Neural cell (in vitro differentiated cells): ENCODE results near the gene MMP24. TPM values are rescaled to one million over a fixed set of nuclear protein-coding genes. Genes with fewer than 3 reads are reported as not detected.

ENCODE experiments used
- H2AFZ ChIP-seq: fragments of 200-600, 300-800 bp; sonication (generic), shearing (Covaris generic); 2 replicates; pipeline ENCODE4 v1.6.0; 2014; ENCODE audit warnings: low read depth, mild to moderate bottlenecking, antibody characterized with exemption, low read length, moderate library complexity
- H3F3A ChIP-seq: fragments of 200-600 bp; shearing (Covaris generic); 2 replicates; pipeline ENCODE4 v1.6.1; 2016; ENCODE audit warnings: mild to moderate bottlenecking, moderate library complexity, mixed read lengths, antibody characterized with exemption, low read length; ENCODE audit not compliant: insufficient read depth, poor library complexity, severe bottlenecking
- H3K27ac ChIP-seq: fragments of 200-600, 300-800 bp; sonication (generic), shearing (Covaris generic); 2 replicates; pipeline ENCODE4 v1.5.1; 2014; ENCODE audit warnings: mild to moderate bottlenecking, low read length, moderate library complexity
- H3K27me3 ChIP-seq: fragments of 300-800, 200-600 bp; sonication (generic), shearing (Covaris generic); 2 replicates; pipeline ENCODE4 v1.6.0; 2014; ENCODE audit warnings: mild to moderate bottlenecking, low read depth, low read length, moderate library complexity; ENCODE audit not compliant: insufficient read depth
- H3K36me3 ChIP-seq: fragments of 300-800, 200-600 bp; sonication (generic), shearing (Covaris generic); 2 replicates; pipeline ENCODE4 v1.5.1; 2014; ENCODE audit warnings: mild to moderate bottlenecking, antibody characterized with exemption, low read length, moderate library complexity; ENCODE audit not compliant: insufficient read depth
- H3K4me2 ChIP-seq: fragments of 300-800, 200-600 bp; sonication (generic), shearing (Covaris generic); 2 replicates; pipeline ENCODE4 v1.6.0; 2014; ENCODE audit warnings: mild to moderate bottlenecking, low read length
- H3K4me3 ChIP-seq: fragments of 300-800, 200-600 bp; sonication (generic), shearing (Covaris generic); 2 replicates; pipeline ENCODE4 v1.5.1; 2014; ENCODE audit warnings: mild to moderate bottlenecking, low read length, moderate library complexity
- H3K79me2 ChIP-seq: fragments of 200-600 bp; shearing (Covaris generic); replicated peaks from 2 replicates; pipeline ENCODE4 v1.6.0; 2014; ENCODE audit warnings: mild to moderate bottlenecking, low read length, moderate library complexity; ENCODE audit not compliant: insufficient read depth
- H3K9ac ChIP-seq: fragments of 300-800, 200-600 bp; sonication (generic), shearing (Covaris generic); 2 replicates; pipeline ENCODE4 v1.6.1; 2016; ENCODE audit warnings: mild to moderate bottlenecking, low read length, mixed read lengths
- H3K9me2 ChIP-seq: fragments of 200-600 bp; shearing (Covaris generic); 2 replicates; pipeline ENCODE4 v1.6.1; 2016; ENCODE audit warnings: mild to moderate bottlenecking, low read length, mixed read lengths; ENCODE audit not compliant: insufficient read depth
- H3K9me3 ChIP-seq: fragments of 200-600, 300-800 bp; sonication (generic), shearing (Covaris generic); 2 replicates; pipeline ENCODE4 v1.6.1; 2016; ENCODE audit warnings: mild to moderate bottlenecking, mixed run types, low read length, moderate library complexity, mixed read lengths
- H4K20me1 ChIP-seq: fragments of 200-600 bp; shearing (Covaris generic); 2 replicates; pipeline ENCODE4 v1.6.1; 2016; ENCODE audit warnings: mild to moderate bottlenecking, mixed run types; ENCODE audit not compliant: insufficient read depth
- EP300 ChIP-seq: fragments of 450-650 bp; conservative IDR thresholded peaks from 2 replicates; pipeline ENCODE4 v1.6.1; 2014; ENCODE audit warnings: antibody characterized with exemption, mild to moderate bottlenecking, moderate library complexity; ENCODE audit not compliant: poor library complexity, severe bottlenecking
- EZH2 ChIP-seq: fragments of 200-600, 300-800 bp; shearing (Covaris generic), sonication (generic); IDR thresholded peaks from 2 replicates; pipeline ENCODE4 v1.6.1; 2014; ENCODE audit warnings: antibody characterized with exemption, low read length, borderline replicate concordance, mild to moderate bottlenecking; ENCODE audit not compliant: insufficient read depth, poor library complexity, severe bottlenecking
- MXI1 ChIP-seq: fragments of 450-650 bp; conservative IDR thresholded peaks from 2 replicates; pipeline ENCODE4 v1.6.1; 2014; ENCODE audit warnings: antibody characterized with exemption, mild to moderate bottlenecking; ENCODE audit not compliant: poor library complexity, severe bottlenecking
- POLR2AphosphoS5 ChIP-seq: IDR thresholded peaks from 2 replicates; pipeline ENCODE4 v1.6.1; 2012
- RAD21 ChIP-seq: fragments of 450-650 bp; conservative IDR thresholded peaks from 2 replicates; pipeline ENCODE4 v1.6.1; 2014; ENCODE audit warnings: antibody characterized with exemption, mild to moderate bottlenecking, moderate library complexity
- SMC3 ChIP-seq: fragments of 450-650 bp; conservative IDR thresholded peaks from 2 replicates; pipeline ENCODE4 v1.6.1; 2014; ENCODE audit warnings: antibody characterized with exemption, mild to moderate bottlenecking, moderate library complexity; ENCODE audit not compliant: poor library complexity
- TAF1 ChIP-seq: IDR thresholded peaks from 2 replicates; pipeline ENCODE4 v1.6.1; 2012; ENCODE audit warnings: low read depth
- polyA plus RNA-seq: library from polyadenylated mRNA; depleted of rRNA; stranded (reverse); fragments of >200 nt; gene quantifications from 2 replicates; pipeline ENCODE4 v1.2.3, GENCODE V29; 2014
- TF ChIP-seq, protein P1 (sequence below): IDR thresholded peaks from 2 replicates; pipeline ENCODE4 v1.6.1; 2012; ENCODE audit warnings: borderline replicate concordance
- TF ChIP-seq, protein P2 (sequence below): fragments of 450-650 bp; IDR thresholded peaks from 2 replicates; pipeline ENCODE4 v1.5.1; 2014; ENCODE audit warnings: antibody characterized with exemption, mild to moderate bottlenecking, moderate library complexity; ENCODE audit not compliant: poor library complexity, severe bottlenecking

MMP24 gene
- polyA plus RNA-seq, 1 donor from 2014 or later, result 57.4 TPM

DNA sequence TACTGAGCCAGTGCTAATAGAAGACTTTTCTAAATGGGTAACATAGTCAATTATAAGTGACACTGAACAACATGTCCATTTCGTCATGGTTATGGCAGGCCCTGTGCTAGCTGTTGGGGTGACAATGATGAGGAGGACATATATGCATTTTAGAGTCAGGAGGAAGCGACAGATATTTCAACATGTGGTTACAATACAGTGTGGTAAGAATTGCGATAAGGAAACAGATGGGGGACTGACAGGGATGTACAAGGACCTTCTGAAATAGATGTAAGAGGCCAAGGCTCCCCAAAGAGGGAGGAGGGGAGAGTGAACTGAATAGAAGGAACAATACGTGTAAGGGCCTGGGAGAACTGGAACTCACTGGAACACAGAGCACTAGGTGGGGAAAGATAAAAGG, 11.7 kb downstream of the MMP24 start:
- Histone ChIP-seq H2AFZ (no peak overlapping the region), H3K27ac (no peak overlapping the region), H3K27me3 (no peaks in the 10 kb centered on the region), H3K9ac (no peak overlapping the region), H3K9me3 (no peaks in the 10 kb centered on the region), H3F3A (no peaks in the 10 kb centered on the region), H3K79me2 (no peaks in the 10 kb centered on the region), H4K20me1 (no peaks in the 10 kb centered on the region), H3K9me2 (no peaks in the 10 kb centered on the region), H3K4me3 (no peak overlapping the region), H3K4me2 (no peak overlapping the region), H3K36me3 (no peaks in the 10 kb centered on the region)
- TF ChIP-seq EP300 (no peak), POLR2AphosphoS5 (no peak)

GRCh38 chr20:35238735-35239134, 12.2 kb downstream of the MMP24 start:
- Histone ChIP-seq H3K9me2 (no peaks in the 10 kb centered on the region), H2AFZ (no peak overlapping the region), H3K4me3 (no peak overlapping the region), H3K36me3 (no peaks in the 10 kb centered on the region), H3F3A (no peaks in the 10 kb centered on the region), H3K9ac (no peak overlapping the region), H3K27ac (no peak overlapping the region), H4K20me1 (no peaks in the 10 kb centered on the region), H3K4me2 (no peak overlapping the region), H3K79me2 (no peaks in the 10 kb centered on the region), H3K9me3 (no peaks in the 10 kb centered on the region), H3K27me3 (no peaks in the 10 kb centered on the region)
- no peak for TF ChIP-seq POLR2AphosphoS5
- TF ChIP-seq SMC3, result no peak
- TF ChIP-seq EZH2, result no peak
- TF ChIP-seq RAD21, result no peak
- TF ChIP-seq, protein P1, sequence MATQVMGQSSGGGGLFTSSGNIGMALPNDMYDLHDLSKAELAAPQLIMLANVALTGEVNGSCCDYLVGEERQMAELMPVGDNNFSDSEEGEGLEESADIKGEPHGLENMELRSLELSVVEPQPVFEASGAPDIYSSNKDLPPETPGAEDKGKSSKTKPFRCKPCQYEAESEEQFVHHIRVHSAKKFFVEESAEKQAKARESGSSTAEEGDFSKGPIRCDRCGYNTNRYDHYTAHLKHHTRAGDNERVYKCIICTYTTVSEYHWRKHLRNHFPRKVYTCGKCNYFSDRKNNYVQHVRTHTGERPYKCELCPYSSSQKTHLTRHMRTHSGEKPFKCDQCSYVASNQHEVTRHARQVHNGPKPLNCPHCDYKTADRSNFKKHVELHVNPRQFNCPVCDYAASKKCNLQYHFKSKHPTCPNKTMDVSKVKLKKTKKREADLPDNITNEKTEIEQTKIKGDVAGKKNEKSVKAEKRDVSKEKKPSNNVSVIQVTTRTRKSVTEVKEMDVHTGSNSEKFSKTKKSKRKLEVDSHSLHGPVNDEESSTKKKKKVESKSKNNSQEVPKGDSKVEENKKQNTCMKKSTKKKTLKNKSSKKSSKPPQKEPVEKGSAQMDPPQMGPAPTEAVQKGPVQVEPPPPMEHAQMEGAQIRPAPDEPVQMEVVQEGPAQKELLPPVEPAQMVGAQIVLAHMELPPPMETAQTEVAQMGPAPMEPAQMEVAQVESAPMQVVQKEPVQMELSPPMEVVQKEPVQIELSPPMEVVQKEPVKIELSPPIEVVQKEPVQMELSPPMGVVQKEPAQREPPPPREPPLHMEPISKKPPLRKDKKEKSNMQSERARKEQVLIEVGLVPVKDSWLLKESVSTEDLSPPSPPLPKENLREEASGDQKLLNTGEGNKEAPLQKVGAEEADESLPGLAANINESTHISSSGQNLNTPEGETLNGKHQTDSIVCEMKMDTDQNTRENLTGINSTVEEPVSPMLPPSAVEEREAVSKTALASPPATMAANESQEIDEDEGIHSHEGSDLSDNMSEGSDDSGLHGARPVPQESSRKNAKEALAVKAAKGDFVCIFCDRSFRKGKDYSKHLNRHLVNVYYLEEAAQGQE, result no peak
- TF ChIP-seq MXI1, result no peak
- TF ChIP-seq EP300, result no peak
- no peak for TF ChIP-seq TAF1
- TF ChIP-seq, protein P2, sequence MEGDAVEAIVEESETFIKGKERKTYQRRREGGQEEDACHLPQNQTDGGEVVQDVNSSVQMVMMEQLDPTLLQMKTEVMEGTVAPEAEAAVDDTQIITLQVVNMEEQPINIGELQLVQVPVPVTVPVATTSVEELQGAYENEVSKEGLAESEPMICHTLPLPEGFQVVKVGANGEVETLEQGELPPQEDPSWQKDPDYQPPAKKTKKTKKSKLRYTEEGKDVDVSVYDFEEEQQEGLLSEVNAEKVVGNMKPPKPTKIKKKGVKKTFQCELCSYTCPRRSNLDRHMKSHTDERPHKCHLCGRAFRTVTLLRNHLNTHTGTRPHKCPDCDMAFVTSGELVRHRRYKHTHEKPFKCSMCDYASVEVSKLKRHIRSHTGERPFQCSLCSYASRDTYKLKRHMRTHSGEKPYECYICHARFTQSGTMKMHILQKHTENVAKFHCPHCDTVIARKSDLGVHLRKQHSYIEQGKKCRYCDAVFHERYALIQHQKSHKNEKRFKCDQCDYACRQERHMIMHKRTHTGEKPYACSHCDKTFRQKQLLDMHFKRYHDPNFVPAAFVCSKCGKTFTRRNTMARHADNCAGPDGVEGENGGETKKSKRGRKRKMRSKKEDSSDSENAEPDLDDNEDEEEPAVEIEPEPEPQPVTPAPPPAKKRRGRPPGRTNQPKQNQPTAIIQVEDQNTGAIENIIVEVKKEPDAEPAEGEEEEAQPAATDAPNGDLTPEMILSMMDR, result no peak

GRCh38 chr20:35240083-35240810, 13.8 kb downstream of the MMP24 start:
- Histone ChIP-seq H3K27ac (peak overlapping the region; percentile 38), H3K9me2 (no peaks in the 10 kb centered on the region), H3K4me2 (no peak overlapping the region), H3K79me2 (no peaks in the 10 kb centered on the region), H3F3A (no peaks in the 10 kb centered on the region), H3K9me3 (no peaks in the 10 kb centered on the region), H3K9ac (no peak overlapping the region), H3K36me3 (no peaks in the 10 kb centered on the region), H2AFZ (no peak overlapping the region), H4K20me1 (no peaks in the 10 kb centered on the region), H3K4me3 (no peak overlapping the region), H3K27me3 (no peaks in the 10 kb centered on the region)
- TF ChIP-seq EP300, result peak; percentile 28
- TF ChIP-seq TAF1, result no peak
